Nucleus accumbens (tissue), 56 donors: ENCODE results near the gene PRTN3.

ENCODE experiments used
- DNase-seq, 56 donors: peaks; one replicate each; lab custom pipeline; 2025; lab: John Stamatoyannopoulos, UW

Gene PRTN3

GRCh38 chr19:861141-861755 is 20.4 kb downstream of the PRTN3 start:
- no peak for DNase-seq

- DNase-seq: peak in 6 of 56 donors; percentile 6 to 63 (median 28)
Observed at GRCh38 chr19:861756-862580, 21.2 kb downstream of the PRTN3 start.

DNA sequence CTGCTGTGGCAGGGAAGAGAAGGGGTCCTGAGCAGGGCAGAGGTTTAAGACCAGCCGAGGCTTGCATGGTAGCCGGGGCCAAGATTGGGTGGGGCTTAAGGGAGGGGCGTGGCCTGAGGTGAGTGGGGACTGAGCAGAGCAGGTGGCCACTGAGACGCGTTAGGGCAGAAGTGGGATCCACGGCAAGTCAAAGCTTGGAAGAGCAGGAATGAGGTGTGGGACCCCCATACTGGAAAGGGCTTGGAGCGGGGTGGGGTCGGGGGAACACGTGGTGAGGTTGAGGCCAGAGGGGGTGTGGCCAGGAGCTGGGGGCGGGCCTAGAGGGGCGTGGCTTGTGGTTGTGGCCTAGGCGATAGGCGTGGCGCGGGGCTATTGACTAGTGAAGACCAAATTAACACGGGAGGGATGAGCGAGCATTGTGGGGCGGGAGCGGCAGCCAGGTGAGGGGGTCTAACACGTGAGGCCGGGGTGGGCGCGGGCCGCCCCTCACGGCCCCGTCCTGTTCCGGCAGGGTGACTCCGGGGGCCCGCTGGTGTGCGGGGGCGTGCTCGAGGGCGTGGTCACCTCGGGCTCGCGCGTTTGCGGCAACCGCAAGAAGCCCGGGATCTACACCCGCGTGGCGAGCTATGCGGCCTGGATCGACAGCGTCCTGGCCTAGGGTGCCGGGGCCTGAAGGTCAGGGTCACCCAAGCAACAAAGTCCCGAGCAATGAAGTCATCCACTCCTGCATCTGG is 21.9 kb downstream of the PRTN3 start:
- peak in 4 of 56 donors; percentile 19 to 55 (median 34) for DNase-seq

DNA sequence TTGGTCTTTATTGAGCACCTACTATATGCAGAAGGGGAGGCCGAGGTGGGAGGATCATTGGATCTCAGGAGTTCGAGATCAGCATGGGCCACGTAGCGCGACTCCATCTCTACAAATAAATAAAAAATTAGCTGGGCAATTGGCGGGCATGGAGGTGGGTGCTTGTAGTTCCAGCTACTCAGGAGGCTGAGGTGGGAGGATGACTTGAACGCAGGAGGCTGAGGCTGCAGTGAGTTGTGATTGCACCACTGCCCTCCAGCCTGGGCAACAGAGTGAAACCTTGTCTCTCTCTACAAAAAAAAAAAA is 22.5 kb downstream of the PRTN3 start:
- DNase-seq: no peak

GRCh38 chr19:866769-867300 is 26.0 kb downstream of the PRTN3 start:
- no peak for DNase-seq

- peak in 1 of 56 donors; percentile 21 for DNase-seq
Observed at GRCh38 chr19:867301-867793, 26.5 kb downstream of the PRTN3 start.

- no peak for DNase-seq
Observed at GRCh38 chr19:867855-868457, 27.2 kb downstream of the PRTN3 start.

- DNase-seq: no peak
Observed at GRCh38 chr19:868458-869244, 27.9 kb downstream of the PRTN3 start.

DNA sequence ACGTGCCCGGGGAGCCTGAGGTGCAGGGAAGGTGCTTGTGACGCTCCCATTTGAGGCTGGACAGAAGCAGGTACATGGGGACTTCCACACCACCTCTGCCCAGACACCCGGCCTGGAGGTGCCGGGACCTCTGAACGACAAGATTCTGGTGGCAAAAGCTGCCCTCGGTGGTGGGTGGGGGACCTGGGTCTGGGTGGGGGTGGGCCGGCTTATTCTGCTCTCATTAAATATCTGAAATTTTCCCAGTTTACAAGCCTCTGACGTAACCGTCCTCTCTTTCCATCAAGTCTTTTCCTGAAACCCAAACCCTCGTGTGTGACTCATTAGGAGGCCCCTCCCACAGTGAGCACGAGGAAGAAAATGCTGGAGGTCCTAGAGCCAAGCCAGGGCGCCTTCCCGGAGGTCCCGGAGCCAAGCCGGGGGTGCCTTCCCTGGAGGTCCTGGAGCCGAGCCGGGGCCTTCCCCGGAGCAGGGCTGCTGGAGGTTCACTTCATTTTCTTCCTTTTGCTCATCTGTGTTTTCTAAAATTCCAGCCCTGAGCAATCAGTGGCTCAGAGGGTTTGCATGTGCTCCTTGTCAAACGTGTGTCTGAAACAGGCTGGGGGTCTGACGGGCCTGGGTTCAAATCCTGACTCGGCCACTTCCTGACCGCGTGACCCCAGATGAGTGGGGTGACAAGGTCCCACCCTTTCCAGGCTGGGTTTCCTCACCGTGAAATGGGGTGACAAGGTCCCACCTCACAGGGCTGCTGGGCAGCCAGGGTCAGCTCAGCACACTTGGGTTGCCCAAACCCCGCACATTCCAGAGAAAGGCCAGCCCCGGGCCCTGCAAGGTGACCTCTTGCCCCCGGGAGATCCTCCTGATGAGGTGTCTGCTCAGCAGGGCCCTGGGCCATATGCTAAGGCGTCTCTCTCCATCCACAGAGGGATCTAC is 28.7 kb downstream of the PRTN3 start:
- DNase-seq: peak in 3 of 56 donors; percentile 15 to 29 (median 17)

DNA sequence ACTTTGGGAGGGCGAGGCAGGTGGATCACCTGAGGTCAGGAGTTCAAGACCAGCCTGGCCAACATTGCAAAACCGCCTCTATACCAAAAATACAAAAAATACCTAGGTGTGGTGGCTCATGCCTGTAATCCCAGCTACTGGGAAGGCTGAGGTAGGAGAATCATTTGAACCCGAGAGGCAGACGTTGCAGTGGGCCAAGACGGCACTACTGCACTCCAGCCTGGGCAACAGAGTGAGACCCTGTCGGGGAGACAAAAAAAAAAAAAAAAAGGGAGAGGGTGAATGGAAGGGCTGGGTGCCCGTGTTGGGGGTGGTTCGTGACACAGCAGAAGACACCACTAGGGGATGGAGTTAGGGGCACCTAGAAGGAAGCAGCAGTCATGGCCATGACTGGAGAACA is 29.5 kb downstream of the PRTN3 start:
- no peak for DNase-seq

DNA sequence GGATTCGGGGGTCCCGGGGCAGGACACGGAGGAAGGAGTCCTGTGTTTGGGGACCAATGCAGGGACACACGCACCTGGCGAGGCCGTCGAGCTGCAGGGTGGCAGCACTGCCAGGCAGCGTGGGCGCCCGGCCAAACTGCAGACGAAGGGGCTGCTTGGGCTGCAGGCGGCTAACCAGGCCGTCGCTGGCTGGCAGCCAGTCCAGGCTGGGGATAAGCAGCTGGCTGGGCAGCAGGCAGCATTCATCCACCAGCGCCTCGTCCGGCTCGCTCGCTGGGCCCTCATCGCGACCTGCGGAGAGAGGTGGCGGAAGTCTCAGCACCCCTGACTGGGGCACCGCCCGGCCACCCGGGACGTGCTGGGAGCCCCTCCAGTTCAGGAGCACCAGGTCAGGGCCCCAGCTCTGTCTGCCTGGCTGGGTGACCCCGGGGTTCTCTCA is 30.2 kb downstream of the PRTN3 start:
- DNase-seq: peak in 17 of 56 donors; percentile 4 to 58 (median 31)

DNA sequence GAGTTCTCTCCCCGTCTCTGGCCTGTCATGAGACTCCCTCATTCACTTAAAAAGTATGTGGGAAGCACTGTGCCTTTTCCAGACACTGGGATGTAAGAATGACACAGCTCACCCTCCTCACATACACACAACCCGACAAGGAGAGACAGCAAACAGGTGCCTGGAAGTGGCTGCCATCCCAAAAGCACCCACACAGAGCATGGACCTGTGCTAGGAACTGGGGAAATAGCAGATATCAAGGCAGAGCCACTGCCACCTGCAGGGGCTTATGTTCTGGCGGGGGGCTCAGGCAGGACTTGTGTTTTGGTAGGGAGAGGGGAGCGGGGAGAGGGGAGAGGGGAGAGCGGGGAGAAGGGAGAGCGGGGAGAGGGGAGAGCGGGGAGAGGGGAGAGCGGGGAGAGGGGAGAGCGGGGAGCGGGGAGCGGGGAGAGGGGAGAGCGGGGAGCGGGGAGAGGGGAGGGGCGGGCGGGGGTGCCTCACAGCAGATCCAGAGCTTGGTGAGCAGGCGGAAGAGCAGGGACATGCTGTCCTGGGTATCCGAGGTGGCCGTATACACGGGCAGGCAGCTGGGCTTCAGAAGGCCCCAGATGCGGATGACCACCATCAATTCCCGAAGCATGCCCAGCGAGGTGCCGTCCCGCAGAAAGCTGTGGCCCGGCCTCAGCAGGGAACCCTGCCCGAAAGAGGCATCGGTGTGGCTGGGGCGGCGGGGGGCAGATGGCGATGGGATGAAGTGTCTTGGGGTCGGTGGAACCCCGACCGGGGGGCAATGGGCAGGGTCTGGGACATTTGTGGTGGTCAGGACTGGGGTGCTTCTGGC is 30.9 kb downstream of the PRTN3 start:
- DNase-seq: peak in 2 of 56 donors; percentile 6 to 33

DNA sequence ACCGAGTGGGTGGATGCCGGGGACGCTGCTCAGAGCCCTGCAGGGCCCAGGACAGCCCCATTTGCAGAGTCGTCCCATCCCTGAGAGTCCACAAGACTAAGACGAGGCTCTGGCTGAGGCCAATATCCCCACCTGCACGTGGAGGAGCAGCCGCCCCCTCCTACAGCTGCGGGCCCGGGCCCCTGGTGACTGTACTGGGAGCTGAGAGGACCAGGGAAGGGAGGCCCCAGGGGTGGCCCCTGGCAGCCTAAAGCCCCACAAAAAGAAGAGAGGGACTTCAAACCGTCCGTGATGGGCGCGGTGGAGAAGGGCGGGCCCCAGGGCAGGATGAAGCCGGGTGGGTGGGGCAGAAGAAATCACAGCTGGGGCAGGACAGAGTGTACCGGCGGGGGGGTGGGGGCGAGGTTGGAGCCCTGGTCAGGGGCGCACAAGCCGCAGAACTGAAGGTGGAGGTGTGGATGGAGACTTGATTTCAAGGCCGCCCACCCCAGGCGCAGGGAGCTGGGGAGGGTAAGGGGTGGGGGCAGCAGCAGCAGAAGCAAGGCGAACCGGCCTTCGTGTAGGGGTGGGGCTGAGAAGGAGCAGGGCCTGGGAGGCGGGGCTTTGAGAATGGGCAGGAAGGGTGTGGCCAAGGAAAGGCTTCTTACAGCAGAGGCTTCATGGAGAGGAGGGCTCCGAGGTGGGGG is 31.6 kb downstream of the PRTN3 start:
- no peak for DNase-seq

DNA sequence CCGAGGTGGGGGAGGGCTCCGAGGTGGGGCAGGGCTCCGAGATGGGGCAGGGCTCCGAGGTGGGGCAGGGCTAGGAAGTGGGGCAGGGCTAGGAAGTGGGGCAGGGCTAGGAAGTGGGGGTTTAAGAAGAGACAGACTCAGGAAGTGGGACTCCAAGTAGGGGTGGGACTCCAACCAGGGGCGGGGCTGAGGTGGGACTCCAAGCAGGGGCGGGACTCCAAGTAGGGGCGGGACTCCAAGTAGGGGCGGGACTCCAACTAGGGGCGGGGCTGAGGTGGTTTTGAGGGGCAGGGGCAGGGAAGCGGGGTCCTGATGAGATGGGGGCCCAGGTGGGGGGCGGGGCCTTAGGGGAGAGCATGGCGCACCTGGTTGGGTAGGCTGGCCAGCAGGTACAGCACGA is 32.3 kb downstream of the PRTN3 start:
- peak in 2 of 56 donors; percentile 11 to 17 for DNase-seq

DNA sequence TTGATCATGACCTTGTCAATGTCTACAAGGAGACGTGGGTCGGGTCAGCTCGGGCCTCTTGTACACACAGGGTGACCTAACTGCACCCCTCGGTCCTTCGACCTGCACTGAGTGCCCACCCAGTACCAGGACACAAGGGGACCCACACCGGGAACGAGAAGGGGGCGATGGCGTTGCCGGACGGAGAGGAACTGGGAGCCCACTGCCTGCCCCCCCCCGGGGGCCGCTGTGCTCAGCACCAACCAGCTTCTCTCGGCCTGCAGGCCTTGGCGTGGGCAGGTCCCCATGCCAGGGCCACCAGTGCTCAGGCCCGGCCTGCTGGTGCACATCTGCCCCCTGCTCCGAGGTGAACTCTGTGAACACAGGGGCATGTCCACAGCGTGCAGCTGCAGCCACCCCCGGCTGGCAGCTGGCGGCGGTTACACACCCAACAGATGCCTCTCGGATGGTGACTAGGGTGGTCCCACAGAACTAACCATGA is 32.8 kb downstream of the PRTN3 start:
- DNase-seq: no peak

DNA sequence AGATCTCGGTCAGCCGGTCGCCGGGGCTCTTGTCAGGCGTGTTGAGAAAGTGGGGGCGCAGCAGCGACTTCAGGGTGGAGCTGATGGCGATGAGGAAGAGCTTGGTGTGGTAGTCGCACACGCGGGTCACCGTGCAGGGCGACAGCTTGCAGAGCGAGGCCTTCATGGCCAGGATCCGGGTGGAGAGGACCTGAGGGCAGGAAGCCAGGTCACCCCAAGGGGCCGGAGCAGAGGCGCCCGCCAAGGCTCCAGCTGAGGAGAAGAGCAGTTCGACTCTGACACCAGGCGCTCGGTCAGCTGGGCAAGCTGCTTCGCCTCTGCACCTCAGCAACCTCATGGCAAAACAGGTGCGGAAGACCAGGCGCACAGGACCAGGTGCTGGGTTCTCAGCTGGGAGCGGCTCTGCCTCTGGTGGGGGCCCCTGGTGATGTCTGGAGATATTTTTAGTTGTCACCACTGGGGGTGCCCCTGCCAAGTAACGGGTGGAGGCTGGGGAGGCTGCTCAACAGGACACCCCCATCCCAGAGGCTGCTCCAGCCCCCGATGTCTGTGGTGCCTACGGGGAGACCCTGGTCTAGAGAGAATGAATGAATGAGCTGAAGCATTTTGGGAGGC is 34.6 kb downstream of the PRTN3 start:
- no peak for DNase-seq

DNA sequence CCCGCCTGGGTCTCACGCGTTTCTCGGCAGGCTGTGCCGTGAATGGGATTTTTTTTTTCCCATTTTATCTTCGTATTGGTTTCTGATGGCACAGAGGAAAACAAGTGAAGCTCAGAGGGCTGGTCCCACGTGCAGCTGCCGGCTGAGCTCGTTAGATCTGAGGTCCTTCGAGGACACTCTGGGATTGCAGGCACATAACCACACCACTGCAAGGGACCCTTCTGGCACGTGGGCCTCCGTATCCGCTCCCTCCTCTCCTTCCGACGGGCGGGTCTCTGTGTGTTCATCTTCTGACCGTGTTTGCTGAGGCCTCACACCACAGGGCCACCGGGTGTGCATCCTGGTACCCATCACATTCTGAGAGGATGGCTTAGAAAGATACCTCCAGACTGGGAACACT is 35.3 kb downstream of the PRTN3 start:
- DNase-seq: no peak
